Astrocyte of the hippocampus (primary cell): ENCODE data around the gene REEP6.

Source experiments
- DNase-seq: peaks from one replicate; pipeline ENCODE4 v3.0.0; 2011; ENCODE audit warnings: low read depth, low spot score

The REEP6 gene

GRCh38 chr19:1456121-1456900, 34.7 kb upstream of the REEP6 start:
- DNase-seq: no peak

DNA sequence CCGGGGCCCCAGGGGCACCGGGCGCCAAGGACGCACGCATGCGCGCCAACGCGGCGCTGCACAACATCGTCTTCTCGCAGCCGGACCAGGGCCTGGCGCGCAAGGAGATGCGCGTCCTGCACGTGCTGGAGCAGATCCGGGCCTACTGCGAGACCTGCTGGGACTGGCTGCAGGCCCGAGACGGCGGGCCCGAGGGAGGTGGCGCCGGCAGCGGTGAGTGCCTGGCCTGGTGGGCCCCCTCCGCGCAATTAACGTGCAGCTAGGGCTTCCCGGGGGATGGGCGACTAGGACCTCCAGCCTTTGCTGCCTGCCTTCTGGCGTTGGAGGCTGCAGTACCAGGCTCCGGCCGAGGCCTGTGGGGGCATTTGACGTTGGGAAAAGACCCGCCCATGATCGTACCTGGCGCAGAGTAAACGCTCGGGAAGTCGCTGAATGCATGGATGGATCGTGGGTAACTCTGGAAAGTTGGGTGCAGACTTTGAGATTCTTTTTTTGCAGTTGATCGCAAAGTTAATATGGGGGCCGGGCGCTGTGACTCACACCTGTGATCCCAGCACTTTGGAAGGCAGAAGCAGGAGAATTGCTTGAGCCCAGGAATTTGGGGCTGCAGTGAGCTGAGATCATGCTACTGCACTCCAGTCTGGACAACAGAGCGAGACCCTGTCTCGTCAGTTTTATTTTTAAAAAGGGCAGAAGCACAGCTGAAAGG, 33.8 kb upstream of the REEP6 start:
- DNase-seq: no peak

GRCh38 chr19:1457892-1458291, 33.1 kb upstream of the REEP6 start:
- DNase-seq: no peak

DNA sequence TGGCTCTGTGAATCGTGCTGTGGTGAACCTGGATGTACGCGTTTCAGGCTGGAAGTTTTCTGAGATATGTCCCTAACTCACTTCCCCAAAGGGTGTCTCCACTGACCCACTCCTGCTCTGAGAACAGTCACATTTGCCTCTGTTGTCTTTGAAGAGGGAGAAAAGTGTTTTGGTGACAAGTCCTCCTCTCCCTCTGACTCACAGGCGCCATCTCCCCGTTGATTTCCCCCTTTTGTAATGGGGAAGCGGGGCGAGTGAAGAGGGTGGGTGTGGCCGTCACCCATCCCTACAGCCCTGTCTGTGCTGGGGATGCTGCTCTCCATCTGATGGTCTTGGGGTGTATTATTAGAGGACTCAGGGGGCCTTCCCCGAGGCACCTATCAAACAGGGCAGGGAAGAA, 31.5 kb upstream of the REEP6 start:
- no peak for DNase-seq

- no peak for DNase-seq
Observed at GRCh38 chr19:1460033-1460995, 30.7 kb upstream of the REEP6 start.

- DNase-seq: no peak
Observed at GRCh38 chr19:1461862-1462261, 29.1 kb upstream of the REEP6 start.

GRCh38 chr19:1465191-1466016, 25.6 kb upstream of the REEP6 start:
- DNase-seq: no peak

GRCh38 chr19:1466018-1466460, 24.9 kb upstream of the REEP6 start:
- no peak for DNase-seq

DNA sequence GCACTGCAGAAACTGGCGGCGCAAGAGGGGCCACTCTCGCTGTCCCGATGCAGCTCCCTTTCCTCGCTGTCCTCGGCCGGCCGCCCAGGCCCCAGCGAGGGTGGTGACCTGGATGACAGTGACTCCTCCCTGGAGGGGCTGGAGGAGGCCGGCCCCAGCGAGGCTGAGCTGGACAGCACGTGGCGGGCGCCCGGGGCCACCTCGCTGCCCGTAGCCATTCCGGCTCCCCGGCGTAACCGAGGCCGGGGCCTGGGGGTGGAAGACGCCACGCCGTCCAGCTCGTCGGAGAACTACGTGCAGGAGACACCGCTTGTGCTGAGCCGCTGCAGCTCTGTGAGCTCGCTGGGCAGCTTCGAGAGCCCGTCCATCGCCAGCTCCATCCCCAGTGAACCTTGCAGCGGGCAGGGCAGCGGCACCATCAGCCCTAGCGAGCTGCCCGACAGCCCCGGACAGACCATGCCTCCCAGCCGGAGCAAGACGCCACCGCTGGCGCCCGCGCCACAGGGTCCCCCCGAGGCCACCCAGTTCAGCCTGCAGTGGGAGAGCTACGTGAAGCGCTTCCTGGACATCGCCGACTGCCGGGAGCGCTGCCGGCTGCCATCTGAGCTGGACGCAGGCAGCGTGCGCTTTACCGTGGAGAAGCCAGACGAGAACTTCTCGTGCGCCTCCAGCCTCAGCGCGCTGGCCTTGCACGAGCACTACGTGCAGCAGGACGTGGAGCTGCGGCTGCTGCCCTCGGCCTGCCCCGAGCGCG, 24.3 kb upstream of the REEP6 start:
- DNase-seq: no peak

DNA sequence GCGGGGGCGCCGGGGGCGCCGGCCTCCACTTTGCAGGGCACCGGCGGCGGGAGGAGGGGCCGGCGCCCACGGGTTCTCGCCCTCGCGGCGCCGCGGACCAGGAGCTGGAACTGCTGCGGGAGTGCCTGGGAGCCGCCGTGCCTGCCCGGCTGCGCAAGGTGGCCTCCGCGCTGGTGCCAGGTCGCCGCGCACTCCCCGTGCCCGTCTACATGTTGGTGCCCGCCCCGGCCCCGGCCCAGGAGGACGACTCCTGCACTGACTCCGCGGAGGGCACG, 23.8 kb upstream of the REEP6 start:
- DNase-seq: no peak

DNA sequence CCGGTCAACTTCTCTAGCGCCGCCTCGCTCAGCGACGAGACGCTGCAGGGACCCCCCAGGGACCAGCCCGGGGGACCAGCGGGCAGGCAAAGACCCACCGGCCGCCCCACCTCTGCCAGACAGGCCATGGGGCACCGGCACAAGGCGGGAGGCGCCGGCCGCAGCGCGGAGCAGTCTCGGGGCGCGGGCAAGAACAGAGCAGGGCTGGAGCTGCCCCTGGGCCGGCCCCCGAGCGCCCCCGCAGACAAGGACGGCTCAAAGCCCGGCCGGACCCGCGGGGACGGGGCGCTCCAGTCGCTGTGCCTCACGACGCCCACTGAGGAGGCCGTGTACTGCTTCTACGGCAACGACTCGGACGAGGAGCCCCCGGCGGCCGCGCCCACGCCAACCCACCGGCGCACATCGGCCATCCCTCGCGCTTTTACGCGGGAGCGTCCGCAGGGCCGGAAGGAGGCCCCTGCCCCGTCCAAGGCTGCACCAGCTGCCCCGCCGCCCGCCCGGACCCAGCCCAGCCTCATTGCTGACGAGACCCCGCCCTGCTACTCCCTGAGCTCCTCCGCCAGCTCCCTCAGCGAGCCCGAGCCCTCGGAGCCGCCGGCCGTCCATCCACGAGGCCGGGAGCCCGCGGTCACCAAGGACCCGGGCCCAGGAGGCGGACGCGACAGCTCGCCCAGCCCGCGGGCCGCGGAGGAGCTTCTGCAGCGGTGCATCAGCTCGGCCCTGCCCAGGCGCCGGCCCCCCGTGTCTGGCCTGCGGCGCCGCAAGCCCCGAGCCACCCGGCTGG, 23.3 kb upstream of the REEP6 start:
- no peak for DNase-seq

GRCh38 chr19:1468274-1468820, 22.6 kb upstream of the REEP6 start:
- no peak for DNase-seq

GRCh38 chr19:1468821-1469254, 22.1 kb upstream of the REEP6 start:
- no peak for DNase-seq

DNA sequence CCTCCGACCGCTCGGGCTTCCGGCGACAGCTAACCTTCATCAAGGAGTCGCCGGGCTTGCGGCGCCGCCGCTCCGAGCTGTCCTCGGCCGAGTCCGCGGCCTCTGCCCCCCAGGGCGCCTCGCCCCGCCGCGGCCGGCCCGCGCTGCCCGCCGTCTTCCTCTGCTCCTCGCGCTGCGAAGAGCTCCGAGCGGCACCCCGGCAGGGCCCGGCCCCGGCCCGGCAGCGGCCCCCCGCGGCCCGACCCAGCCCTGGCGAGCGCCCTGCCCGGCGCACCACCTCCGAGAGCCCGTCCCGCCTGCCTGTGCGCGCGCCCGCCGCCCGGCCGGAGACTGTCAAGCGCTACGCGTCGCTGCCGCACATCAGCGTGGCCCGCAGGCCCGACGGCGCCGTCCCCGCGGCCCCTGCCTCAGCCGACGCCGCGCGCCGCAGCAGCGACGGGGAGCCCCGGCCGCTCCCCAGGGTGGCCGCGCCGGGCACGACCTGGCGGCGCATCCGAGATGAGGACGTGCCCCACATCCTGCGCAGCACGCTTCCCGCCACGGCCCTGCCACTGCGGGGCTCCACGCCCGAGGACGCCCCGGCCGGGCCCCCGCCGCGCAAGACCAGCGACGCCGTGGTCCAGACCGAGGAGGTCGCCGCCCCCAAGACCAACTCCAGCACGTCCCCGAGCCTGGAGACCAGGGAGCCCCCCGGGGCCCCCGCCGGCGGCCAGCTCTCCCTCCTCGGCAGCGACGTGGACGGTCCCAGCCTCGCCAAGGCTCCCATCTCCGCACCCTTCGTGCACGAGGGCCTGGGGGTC, 21.5 kb upstream of the REEP6 start:
- DNase-seq: no peak

- no peak for DNase-seq
Observed at GRCh38 chr19:1470055-1470304, 21.0 kb upstream of the REEP6 start.

DNA sequence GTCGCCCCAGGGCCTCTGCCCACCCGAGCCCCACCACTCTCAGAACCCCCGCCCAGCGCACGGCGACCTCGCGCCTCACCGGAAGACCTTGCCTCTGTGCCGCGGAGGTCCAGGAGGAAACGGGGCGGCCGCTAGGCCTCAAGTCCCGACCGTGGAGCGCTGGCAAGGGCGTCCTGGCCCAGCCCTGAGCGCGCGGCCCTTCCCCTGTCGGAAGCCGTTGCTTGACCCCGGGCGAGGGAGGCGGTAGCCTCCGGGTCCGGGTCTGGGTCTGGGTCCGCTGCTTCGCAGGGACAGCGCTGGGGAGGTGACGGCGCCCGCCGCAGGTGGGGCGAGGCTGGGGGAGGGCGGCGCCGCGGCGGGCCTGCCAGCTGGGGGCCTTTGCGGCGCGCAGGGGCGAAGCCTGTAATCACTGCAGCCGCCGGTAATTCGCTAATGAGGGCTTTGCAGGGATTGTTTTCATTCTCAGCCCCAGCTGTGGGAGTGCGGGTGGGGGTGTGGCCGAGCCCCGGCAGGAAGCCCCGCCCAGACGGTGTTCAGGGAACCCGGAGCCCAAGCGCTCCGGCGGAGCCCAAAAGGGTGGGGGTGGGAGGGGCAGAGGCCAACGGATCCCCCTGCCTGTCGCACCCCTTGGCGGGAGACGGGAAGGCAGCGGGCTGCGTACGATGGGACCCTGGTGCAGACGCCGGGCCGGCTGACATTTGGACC, 20.5 kb upstream of the REEP6 start:
- peak; percentile 57 for DNase-seq

DNA sequence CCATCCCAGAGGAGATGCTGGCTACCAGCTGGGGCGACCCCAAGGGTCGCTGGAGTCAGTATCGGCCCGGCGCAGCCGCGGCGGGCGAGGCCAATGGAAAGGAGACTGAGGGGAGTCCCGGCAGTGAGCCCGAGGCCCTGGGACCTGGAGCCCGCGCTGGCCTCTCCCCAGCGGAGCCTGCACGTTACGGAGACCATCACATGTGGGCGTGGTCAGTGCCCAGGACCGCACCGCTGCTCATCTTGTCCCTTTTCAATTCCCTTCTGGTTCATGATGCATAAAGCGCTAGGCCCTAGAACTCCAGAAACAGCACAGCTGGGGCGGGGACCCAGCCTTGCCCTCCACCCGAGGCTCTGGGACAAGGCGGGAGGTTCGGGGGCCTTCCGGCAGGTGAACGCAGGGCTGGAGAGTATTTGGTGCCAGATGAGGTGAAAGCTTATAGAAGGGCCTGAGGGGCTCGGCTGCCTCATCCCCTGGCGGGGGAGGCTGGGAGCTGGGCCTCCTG, 19.9 kb upstream of the REEP6 start:
- no peak for DNase-seq

GRCh38 chr19:1471515-1472160, 19.3 kb upstream of the REEP6 start:
- no peak for DNase-seq
